NCI-H510A (cell line): ENCODE measurements around the gene SPRYD7.
"Not testable (repeated sequence)": the region's sequence is repeated elsewhere in the genome, so short reads cannot be mapped to it uniquely, and the experiment has no call there.

Experiments
- DNase-seq: peaks from one replicate; lab custom pipeline; 2025; lab: John Stamatoyannopoulos, UW

The SPRYD7 gene, protein sequence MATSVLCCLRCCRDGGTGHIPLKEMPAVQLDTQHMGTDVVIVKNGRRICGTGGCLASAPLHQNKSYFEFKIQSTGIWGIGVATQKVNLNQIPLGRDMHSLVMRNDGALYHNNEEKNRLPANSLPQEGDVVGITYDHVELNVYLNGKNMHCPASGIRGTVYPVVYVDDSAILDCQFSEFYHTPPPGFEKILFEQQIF

DNA sequence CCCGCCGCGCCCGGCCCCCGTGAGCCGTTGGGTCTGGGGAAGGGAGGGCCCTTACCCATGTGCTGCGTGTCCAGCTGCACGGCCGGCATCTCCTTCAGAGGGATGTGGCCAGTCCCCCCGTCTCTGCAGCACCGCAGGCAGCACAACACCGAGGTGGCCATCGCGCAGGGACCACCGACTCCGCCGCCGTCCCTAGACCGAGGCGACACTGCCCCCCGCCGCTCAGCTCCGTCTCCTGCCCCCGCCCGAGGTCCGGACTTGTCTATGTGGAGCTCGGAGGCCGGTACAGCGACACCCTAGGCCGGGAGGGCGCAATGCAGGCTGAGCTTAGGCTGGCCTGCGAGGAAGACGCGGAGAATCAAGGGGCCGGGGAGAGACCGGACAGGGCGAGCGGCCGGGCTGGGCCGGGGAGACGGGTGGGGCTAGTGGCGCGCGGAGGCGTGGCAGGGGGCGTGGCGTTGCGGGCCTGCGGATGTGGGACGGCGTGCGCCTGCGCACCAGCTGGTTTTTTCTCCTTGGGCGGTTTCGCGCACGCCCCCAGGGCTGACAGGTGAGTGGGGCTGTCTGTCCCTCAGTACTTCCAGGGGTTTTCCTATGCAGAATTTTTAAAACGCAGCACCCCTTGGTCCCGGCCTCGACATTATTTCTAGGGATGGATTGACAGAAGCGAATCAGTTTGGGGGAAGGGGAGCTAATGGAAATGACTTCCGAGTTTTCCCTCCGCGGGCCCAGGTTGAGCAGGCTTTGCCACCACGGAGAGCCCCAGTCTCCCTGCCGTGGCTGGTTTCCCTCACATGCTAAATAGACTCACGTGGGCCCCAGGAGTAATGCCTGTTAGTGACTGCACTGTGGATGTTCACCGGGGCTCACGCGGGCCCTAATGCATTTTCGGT is at the start of gene SPRYD7:
Gene SPRYD7, minus strand, starts transcription at position 266 of the 893 bp plus-strand sequence. Its CDS starts 105 bp downstream, at position 161.
- DNase-seq: peak; percentile 84

DNA sequence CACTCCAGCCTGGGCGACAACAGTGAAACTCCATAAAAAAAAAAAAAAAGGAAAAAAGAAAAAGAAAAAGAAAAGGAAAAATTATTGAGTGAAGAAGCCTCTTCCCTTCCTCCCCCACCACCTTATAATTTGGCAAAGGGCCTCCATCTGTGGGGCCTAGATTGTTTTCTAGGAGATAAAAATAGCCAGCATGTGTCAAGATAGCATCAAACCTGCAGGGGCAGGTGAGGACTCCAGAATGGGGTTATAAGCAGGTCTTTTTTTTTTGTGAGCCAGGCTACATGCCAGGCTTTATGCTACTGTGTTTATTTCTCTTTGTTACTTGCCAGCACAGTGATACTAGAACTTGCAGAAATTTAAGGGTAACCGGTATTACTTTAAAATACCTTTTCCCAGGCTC is 49.0 kb upstream of the SPRYD7 start:
- no peak for DNase-seq

DNA sequence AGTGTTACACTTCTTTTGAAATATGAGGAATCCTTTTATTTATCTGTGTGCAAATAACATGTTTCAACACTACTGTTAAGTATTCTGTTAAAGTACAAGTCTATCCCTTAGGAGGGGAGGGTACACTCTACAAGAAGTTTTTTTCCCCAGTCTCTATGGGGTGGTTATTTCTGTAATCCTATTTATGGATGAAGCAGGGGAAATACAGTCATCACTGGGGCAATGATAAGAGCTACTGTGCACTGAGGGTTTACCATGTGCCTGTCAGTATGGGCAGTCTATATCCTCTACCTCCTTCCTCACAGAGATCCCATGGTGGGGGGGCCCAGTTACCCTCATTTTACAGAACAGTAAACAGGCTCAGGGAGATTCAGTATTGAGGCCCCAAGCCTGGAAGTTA is 44.1 kb upstream of the SPRYD7 start:
- DNase-seq: no peak

DNA sequence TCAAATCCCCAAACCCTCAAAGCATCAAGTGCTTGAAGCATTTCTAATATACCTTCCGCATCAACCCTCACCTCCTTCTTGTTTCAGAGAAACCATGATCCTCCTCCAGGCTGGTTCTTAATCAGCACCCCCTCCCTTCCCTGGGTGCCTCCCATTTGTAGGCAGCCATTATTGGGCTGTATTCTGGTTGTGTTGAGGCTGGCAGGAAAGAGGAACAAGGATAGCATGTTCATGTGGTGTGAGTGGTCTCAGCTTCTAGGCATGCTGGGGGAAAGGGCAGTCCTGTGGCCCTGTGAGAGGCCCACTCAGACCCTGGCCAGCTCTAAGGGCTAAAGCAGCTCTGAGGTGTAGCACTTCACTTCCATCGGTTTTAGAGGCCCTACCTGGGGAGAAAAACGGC is 41.9 kb upstream of the SPRYD7 start:
- no peak for DNase-seq

DNA sequence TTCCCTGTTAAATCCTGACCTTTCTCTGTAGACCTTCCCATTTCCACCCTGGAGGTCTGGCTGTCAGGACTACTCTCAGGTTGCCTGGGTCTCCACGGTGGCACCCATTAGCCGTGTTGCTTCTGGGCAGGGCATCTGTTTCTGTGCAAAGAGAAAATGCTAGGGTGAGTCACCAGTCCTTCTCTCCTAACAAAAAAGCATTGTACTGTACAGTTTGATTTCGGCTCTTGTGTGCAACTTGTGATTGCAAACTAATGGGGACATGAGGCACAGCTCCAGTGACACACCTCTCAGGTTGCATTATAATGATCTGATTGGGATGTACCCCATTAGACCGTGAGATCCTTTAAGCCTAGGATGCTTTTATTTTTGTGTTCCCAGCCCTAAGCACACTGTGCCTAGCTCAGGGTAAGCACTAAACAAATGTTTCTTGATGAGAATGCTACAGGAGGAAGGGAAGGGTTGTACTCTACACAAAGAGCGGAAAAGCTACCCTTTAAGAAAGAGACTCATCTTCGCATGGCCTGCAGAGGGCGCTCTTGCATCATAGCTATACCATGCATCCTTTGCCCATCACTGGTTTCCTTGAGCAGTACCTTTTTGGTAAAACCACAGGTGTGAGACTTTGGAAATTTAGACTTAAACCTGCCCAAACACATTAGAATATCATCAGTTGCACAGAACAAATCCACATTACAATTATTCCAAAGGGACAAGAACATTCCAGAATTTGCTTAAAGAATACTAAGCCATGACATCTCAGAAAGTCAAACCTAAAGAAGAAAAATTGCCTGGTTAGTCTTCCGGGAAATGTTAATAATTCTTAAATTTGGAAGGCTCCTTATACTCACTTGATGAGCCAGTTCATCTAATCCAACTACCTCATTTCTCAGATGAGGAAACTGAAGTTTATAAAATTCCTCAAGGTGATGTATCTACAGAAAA is 40.4 kb upstream of the SPRYD7 start:
- peak; percentile 16 for DNase-seq

DNA sequence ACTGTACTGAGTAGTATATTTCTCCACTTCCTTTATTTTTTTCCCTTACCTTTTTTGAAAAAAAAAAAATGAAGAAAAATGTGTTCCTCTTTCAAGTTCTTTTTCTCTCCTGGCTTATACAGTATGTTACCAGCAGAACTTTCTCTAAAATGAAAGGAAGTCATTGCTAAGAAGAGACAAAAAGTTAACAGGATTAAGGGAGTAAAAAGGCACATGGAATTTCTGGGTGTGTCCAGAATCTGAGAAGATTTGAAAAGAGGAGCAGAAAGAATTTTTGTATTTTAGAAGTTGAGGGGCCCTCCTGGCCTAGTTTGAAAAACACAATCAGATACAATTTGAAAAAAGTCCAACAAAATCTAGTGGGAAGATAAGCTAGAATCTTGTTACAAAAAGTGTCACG is 39.7 kb upstream of the SPRYD7 start:
- no peak for DNase-seq

DNA sequence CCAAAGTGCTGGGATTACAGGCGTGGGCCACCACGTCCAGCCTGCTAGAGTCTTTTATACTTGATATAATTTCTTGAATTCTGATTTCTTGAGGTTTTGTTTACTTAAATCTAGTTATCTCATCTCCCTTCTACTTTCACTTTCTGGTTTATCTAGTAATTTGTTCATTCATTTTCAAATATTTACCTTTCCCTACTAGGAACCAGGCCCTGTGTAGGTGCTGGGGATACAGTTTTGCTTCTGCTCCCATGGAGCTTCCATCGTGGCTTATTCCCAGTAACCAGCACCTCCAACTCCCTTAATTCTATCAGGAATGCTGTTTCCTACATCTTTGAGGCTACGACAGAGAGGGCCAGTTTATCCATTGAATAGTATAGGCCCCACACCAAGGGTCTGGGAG is 36.6 kb upstream of the SPRYD7 start:
- no peak for DNase-seq

DNA sequence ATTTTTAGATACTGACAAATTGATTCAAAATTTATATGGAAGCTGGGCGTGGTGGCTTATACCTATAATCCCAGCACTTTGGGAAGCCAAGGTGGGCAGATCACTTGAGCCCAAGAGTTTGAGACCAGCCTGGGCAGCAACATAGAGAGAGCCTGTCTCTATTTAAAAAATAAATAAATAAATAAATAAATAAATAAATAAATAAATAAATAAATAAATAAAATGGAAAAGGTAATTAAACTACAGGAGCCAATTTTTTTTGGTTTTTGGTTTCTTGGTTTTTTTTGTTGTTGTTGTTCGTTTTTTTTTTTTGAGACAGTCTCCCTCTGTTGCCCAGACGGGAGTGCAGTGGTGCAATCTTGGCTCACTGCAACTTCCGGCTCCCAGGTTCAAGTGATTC is 31.3 kb upstream of the SPRYD7 start:
- DNase-seq: no peak

DNA sequence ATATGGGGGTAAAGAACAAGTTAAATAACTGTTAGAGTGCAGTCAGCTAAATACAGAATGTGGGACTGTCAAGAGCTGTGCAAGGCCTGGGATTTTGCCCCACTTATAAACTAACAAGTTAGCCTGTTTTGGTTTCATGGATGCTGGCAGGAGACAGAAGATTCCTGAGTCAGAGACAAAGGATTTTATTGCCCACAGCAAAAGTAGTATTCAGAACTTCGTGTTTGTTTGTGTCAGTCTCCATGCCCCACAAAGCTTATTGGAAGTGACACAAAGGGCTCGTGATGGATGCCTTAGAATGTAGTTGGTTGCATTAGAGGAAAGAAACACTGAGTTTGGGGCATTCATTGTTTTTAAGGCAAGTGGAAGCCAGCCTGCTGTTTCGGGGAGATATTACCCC is 22.2 kb upstream of the SPRYD7 start:
- no peak for DNase-seq

DNA sequence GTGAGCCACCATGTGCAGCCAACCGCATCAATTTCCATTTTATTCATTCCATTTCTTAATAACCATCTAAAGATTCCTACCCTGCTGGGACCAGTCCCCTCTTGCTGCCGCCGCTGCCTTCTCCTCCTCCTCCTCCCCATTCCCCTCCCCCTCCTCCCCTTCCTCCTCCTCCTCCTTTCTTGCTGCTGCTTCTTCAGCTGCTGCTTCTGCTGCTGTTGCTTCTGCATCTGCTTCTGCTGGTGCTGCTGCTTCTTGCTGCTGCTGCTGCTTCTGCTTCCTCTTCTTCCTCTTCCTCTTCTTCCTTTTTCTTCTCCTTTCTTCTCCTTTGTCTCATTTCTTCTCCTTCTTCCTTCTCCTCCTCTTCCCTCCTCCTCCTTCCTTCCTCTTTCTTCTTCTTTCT is 20.0 kb upstream of the SPRYD7 start:
- DNase-seq: no peak

DNA sequence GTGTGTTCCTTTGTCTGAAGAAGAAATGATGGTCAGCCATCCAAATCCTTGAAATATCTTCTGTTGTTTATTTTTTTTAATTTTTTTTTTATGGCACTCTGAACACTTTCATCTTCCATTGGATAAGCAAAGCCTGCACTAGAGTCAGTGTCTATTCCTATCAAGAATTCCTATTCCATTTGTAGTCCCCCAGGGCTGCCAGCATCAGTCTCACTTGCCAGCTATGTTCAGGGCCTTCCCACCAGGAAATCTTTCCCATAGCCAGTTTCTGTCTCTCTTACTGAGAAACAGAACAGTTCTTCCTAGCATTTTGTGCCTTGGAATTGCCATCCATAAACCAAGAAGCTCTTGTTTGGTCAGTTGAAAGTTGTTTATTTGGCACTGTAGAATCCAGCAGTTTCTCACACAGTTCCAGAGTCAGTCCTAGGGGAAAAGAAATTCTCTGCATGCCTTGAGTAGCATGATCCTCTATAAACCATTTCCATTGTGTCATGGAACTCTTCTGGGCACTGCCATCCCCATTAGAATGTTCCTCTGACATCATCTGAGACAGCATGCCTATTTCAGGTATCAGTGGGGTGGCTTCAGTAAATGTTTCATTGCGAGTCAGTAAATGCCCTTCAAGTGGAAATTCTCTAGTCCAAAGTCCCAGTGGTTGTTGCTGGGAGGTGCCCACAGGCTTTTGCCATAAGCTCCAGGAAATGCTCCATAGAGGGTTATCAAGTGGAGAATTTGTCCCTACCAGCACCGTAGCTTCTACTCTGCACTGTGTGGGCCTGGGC is 18.7 kb upstream of the SPRYD7 start:
- DNase-seq: no peak

DNA sequence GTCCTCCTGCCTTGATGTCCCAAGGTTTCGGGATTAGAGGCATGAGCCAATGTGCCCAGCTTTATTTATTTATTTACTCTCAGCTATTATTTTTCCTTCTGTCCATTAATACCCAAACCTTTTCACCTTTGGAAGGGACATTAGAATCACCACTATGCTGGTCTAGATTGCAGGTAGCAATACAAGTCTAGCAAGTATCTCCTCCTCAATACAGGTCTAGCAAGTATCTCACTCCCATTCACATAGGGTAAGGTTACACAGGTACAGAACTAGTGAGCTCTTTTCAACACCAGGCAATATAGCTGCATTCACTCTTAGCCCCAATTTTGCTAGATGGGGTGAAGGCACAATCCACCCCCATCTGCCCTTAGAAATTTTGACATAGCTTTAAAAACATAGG is 17.4 kb upstream of the SPRYD7 start:
- no peak for DNase-seq

DNA sequence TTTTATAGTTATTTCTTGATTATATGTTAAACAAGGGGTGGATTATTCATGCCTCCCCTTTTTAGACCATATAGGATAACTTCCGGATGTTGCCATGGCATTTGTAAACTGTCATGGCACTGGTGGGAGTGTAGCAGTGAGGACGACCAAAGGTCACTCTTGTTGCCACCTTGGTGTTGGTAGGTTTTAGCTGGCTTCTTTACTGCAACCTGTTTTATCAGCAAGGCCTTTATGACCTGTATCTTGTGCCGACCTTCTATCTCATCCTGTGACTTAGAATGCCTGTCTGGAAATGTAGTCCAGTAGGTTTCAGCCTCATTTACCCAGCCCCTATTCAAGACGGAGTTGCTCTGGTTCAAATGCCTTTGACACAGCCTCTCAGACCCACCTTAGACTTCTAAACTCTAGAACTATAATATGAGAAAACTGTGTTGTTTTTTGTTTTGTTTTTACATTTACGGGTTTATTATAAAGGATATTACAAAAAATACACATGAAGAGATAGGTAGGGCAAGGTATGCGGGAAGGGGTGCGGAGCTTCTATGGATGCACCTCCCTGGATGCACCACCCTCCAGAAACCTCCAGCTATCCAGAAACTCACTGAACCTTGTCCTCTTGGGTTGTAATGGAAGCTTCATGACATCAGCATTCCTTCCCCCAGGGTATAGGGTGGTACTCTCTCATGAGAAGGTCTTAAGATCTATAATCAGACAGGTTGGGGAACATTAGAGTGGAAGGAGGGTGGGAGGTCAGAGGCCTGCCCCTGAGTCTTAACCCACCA is 15.8 kb upstream of the SPRYD7 start:
- DNase-seq: no peak

DNA sequence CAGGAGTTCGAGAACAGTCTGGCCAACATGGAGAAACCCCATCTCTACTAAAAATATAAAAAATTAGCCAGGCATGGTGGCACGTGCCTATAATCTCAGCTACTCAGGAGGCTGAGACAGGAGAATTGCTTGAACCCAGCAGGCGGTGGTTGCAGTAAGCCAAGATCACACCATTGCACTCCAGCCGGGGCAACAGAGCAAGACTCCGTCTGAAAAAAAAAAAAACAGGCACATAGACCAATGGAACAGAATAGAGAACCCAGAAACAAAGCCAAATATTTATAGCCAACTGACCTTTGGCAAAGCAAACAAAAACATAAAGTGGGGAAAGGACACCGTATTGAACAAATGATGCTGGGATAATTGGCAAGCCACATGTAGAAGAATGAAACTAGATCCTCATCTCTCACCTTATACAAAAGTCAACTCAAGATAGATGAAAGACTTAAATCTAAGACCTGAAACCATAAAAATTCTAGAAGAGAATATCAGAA is 12.7 kb upstream of the SPRYD7 start:
- DNase-seq: not testable (repeated sequence)

DNA sequence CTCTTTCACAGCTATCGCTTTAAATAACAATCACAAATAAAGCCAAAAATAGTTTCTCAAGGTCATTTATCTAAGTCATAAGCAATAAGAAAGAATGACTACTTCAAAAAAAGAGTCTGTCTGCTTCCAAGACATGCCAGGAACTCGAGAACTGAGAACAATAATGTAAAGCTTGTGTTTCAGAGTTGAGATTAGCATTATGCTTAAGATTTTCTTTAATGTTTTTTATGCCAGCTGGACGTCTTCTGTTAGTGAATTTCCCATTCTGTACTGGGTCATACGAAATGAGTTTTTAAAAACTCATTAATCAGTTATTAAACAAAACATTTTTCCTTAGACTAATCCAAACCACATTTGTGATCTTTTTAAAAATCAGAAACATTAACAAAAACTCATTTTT is 3.2 kb upstream of the SPRYD7 start:
- DNase-seq: no peak

DNA sequence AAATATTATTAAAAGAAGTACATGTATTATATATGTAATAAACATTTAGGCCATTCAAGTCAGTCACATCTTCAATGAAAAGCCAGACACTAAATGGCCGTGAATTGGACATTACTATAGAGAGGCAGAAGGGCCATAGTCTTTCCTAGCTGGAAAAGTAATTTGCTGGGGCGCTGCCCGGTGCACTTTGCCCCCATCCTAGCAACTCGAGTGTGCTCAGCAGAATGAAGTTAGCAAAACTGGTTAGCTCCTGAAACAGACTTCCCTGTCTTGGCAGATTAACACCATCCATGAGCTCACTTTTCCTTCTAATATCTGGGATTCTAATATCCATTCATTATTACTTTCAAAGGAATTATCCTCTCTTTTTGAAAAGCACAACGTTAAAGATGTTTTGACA is 2.8 kb upstream of the SPRYD7 start:
- DNase-seq: no peak

DNA sequence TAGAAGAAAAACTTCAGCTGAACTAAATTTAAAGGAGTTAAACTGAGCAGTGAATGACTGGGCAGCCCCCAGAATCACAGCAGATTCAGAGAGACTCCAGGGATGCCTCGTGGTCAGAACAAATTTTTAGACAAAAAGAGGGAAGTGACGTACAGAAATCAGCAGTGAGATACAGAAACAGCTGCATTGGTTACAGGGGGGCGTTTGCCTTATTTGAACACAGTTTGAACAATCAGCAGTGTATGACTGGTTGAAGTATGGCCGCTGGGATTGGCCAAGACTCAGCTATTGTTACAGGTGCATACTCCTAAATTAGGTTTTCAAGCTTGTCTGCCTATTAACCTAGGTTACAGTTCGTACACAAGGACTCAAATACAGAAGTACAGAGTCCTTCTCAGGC is 2.2 kb upstream of the SPRYD7 start:
- DNase-seq: no peak

DNA sequence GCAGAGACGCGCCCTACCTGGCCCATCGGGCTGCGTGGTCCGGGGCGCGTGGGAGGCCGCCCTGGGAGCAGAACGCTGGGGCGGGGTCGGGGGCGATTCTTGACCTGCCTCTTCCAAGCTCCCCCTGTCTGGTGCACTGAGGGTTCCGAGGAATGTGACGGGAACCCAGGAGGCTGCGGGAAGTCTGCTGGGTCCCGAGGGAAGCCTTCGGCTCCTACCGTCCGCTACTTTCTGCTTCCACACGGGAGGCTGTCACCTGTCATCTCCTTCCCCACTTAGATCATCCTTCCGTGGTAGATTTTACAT is 781 bp upstream of the SPRYD7 start:
- no peak for DNase-seq

DNA sequence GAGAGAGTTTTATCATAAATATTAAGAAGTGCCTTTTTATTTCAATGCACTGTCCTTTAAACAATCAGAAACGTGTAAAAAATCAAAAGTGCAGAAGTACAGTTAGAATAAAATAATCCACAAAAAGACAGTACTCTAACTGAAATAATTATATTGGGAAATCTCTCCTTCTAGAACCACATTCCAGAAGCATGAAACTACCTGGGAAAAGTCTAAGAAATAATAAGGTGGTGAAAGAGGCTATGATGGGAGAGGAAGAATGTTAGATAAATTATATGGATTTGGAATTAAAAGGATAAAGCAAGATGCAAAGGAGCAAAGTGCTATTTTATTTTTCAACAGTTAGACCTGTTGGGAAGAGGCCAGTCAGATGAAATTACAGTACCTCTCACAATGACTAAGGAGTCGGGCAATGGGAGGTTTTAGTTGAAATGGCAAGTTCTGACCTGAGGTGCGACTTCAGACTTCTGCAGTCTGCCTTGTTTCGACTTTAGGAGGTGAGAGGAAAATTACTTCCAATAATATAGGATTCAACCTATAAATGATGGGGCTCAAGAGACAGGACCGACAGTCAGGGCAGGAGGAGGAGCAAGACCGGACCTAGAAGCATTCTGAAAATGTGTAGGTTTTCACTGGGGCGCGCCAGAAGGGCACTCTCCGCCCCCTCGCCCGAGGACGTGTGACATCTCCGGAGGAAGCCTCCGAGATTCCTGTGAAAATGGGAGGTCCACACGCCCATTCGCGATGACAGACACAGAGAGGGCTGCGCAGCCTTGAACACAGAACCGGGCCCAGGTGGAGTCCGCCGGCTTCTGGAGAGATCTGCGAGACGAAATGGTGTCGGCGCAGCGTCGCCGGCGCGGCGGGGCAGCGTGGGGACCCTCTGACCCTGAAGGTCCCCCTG is 717 bp downstream of the SPRYD7 start:
- no peak for DNase-seq

DNA sequence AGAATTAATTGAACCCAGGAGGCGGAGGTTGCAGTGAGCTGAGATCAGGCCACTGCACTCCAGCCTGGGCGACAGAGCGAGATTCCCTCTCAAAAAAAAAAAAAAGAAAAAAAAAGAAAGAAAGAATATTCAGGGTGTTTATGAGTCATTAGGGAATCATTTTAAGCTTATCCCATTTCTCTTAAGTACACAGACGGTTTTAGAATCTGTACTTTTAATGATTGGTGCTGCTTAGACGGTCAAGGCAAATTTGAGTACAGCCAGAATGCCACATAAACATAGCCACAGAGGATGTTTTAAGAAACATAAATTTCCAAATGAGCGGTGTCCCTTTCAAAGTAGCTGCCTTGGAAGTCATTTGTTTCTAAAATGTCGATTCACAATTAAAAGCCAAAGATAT is 2.6 kb downstream of the SPRYD7 start:
- no peak for DNase-seq
